Stimulated activated CD4-positive, alpha-beta T cell treated with anti-CD3 and anti-CD28 coated beads, Interleukin-4, amount 100 ng/mL, for 48 hours (primary cell): ENCODE results near the gene RPL27.

Source experiments
- DNase-seq, 2 donors: peaks; one replicate each; pipeline ENCODE4 v3.0.0-alpha.2; 2020; ENCODE audit warnings: low read depth in 2 of 2

RPL27 gene

DNA sequence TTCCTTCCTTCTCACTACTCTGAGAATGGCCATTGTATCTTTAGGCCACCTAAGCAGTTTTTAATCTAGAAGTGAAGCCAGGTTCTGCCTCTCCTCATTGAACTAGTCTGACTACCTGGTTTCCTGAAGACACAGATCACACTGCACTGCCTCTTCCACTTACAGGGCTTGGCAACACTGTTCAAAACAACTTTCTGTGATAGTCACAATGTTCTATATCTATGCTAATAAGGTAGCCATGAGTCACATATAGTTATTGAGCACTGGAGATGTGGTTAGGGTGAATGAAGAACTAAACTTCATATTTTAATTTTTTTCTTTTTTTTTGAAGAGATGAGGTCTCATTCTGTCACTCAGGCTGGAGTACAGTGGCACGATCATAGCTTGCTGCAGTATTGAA is 53.8 kb downstream of the RPL27 start:
- DNase-seq, result no peak
